GM23248 (cell line): ENCODE data around the gene HSD17B8. TPM values are rescaled to one million over a fixed set of nuclear protein-coding genes. Genes with fewer than 3 reads are reported as not detected.

Experiments used
- DNase-seq: peaks from one replicate; pipeline ENCODE4 v3.0.0-alpha.2; 2015
- H2AFZ ChIP-seq: fragments of 200-600 bp; sonication (generic); 2 replicates; pipeline ENCODE4 v1.6.1; 2016; ENCODE audit warnings: antibody characterized with exemption
- H3F3A ChIP-seq: fragments of 200-600 bp; sonication (generic); 2 replicates; pipeline ENCODE4 v1.6.1; 2016; ENCODE audit warnings: mild to moderate bottlenecking, antibody characterized with exemption, mixed run types; ENCODE audit not compliant: insufficient read depth
- H3K27ac ChIP-seq: fragments of 200-600 bp; sonication (generic); 2 replicates; pipeline ENCODE4 v1.5.1; 2016; ENCODE audit warnings: mild to moderate bottlenecking
- H3K27me3 ChIP-seq: fragments of 200-600 bp; sonication (generic); replicated peaks from 2 replicates; pipeline ENCODE4 v1.6.1; 2016; ENCODE audit warnings: mild to moderate bottlenecking; ENCODE audit not compliant: insufficient read depth
- H3K36me3 ChIP-seq: fragments of 200-600 bp; sonication (generic); 2 replicates; pipeline ENCODE4 v1.6.1; 2016; ENCODE audit warnings: low read depth, mild to moderate bottlenecking
- H3K4me1 ChIP-seq: fragments of 200-600 bp; sonication (generic); 2 replicates; pipeline ENCODE4 v1.6.1; 2016; ENCODE audit warnings: mild to moderate bottlenecking; ENCODE audit not compliant: insufficient read depth
- H3K4me2 ChIP-seq: fragments of 200-600 bp; sonication (generic); one replicate; pipeline ENCODE4 v1.6.1; 2016; ENCODE audit warnings: mild to moderate bottlenecking; ENCODE audit not compliant: unreplicated experiment
- H3K4me3 ChIP-seq: fragments of 200-600 bp; sonication (generic); 2 replicates; pipeline ENCODE4 v1.5.1; 2016; ENCODE audit warnings: mild to moderate bottlenecking
- H3K79me2 ChIP-seq: fragments of 200-600 bp; sonication (generic); 2 replicates; pipeline ENCODE4 v1.6.1; 2016; ENCODE audit warnings: mild to moderate bottlenecking; ENCODE audit not compliant: insufficient read depth
- H3K9ac ChIP-seq: fragments of 200-600 bp; sonication (generic); 2 replicates; pipeline ENCODE4 v1.6.1; 2016; ENCODE audit warnings: mild to moderate bottlenecking
- H3K9me2 ChIP-seq: fragments of 200-600 bp; sonication (generic); 2 replicates; pipeline ENCODE4 v1.6.1; 2016; ENCODE audit warnings: mixed run types, mild to moderate bottlenecking, moderate library complexity; ENCODE audit not compliant: insufficient read depth
- H3K9me3 ChIP-seq: fragments of 200-600 bp; sonication (generic); one replicate; pipeline ENCODE4 v1.6.1; 2017; ENCODE audit warnings: low read depth
- H4K20me1 ChIP-seq: fragments of 200-600 bp; sonication (generic); 2 replicates; pipeline ENCODE4 v1.6.0; 2016; ENCODE audit not compliant: insufficient read depth
- EZH2 ChIP-seq: fragments of 200-600 bp; sonication (generic); IDR thresholded peaks from 2 replicates; pipeline ENCODE4 v1.6.1; 2018; ENCODE audit warnings: antibody characterized with exemption, mild to moderate bottlenecking; ENCODE audit not compliant: insufficient read depth, poor library complexity, severe bottlenecking
- EZH2phosphoT487 ChIP-seq: fragments of 200-600 bp; sonication (generic); IDR thresholded peaks from 2 replicates; pipeline ENCODE4 v1.6.1; 2018; ENCODE audit warnings: antibody characterized with exemption, moderate library complexity, mild to moderate bottlenecking, low read depth; ENCODE audit not compliant: insufficient read depth
- whole genome bisulfite sequencing, 2 experiments: methylation state at CpG; one replicate each; pipeline ENCODE4 v1.1.6; 2015 to 2017; ENCODE audit warnings: low lambda C conversion rate in 2 of 2, low coverage in 1 of 2; ENCODE audit errors: missing lambda C conversion rate in 2 of 2; 5-methylcytosine and 5-hydroxymethylcytosine counted together
- in situ Hi-C: fragments of 300-500 bp; cut with MboI; formaldehyde crosslinking; loops from 2 replicates; pipeline ENCODE4 v1.15.0; 2020
- polyA plus RNA-seq: library from polyadenylated mRNA; unstranded; fragments of >200 nt; fragmentation: Nextera tagmentation; extraction: Ambion mirVana; gene quantifications from 2 replicates; pipeline ENCODE4 v1.2.1, GENCODE V29; 2016
- total RNA-seq: library from RNA; depleted of rRNA; stranded (reverse); fragments of >200 nt; shearing (Covaris generic); gene quantifications from 2 replicates; pipeline ENCODE4 v1.2.3, GENCODE V29; 2014

Gene HSD17B8
- total and polyA plus RNA-seq, 2 experiments from 2014 or later = 3.7 to 5.6 TPM

DNA sequence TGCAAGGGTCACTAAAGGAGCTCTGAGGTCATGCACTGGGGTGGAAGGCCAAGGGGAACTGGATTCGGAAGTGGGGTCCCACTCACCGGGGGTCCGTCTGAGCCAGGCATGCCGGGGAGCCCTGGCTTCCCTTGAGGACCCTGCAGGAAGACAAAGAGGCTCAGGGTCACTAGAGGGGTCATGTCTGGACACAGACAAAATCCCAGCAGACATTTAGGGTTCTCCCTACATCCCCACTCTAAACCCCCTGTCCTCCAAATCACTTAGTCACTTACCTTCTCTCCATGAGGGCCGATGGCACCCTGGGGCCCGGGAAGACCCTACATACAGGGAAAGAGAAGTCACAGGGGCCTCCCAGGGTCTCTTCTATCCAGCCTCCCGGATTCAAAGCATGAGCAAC is 27.5 kb upstream of the HSD17B8 start:
- in situ Hi-C loops = no loop called here
- DNase-seq = no peak
- H3K4me2 ChIP-seq = no peak overlapping the region

DNA sequence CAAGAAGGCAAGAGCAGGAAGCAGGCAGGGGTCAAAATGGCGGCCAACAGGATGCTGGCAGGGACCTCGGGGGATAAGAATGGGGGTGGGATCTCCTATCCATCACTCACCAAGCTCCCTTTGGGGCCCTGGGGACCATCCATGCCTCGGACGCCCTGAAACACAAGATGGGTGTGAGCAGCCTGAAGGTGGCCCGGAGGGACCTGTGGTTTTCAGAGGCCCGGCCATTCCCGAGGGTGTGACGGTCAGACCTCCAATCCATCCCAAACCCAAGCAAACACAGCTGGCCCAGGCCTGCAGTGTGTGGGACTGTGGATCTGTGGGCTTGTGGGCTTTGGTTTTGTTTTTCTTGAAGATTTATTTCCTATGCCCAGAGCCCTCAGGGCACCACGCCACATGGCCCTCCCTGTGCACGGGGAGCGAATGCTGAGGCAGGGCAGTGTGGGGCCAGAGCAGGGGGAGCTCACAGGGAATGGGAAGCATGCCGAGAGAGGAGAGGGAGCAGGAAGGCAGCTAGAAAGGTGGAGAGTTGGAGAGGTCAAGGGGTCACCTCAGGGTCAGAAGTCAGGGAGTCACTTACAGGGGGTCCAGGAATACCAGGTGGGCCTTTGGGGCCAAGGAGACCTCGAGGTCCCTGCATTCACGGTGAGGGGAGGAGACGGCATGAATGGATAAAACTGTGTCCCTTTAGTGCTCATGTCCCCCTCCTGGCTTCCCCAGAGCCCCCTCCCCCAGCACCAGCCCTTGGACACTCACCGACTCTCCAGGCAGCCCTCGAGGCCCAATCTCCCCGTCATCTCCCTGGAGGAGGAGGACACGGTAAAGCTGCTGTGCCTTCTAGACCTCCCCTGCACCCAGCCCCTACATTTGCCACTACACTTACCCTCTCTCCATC is 26.7 kb upstream of the HSD17B8 start:
- Histone ChIP-seq H4K20me1 (no peaks in the 10 kb centered on the region), H3K4me3 (no peak overlapping the region), H3K9me3 (no peaks in the 10 kb centered on the region), H3K9me2 (no peaks in the 10 kb centered on the region), H3K4me1 (no peaks in the 10 kb centered on the region), H3K9ac (no peak overlapping the region), H3K79me2 (no peaks in the 10 kb centered on the region), H3K4me2 (no peak overlapping the region), H3K27me3 (no peaks in the 10 kb centered on the region), H2AFZ (no peak overlapping the region), H3F3A (no peaks in the 10 kb centered on the region), H3K27ac (no peak overlapping the region), H3K36me3 (no peaks in the 10 kb centered on the region)
- in situ Hi-C loops = no loop called here
- no peak for DNase-seq
- 77 to 82% methylated on average over 17 to 19 of the region's 19 CpGs for WGBS, 2 experiments
- TF ChIP-seq EZH2phosphoT487 (no peak), EZH2 (no peak)

More for the DNA sequence above, 27.5 kb upstream of the HSD17B8 start:
- Histone ChIP-seq H3K9me2 (no peaks in the 10 kb centered on the region), H3K27me3 (no peaks in the 10 kb centered on the region), H3K4me3 (no peak overlapping the region), H4K20me1 (no peaks in the 10 kb centered on the region), H3K36me3 (no peaks in the 10 kb centered on the region), H3K4me1 (no peaks in the 10 kb centered on the region), H3K27ac (no peak overlapping the region), H3K79me2 (no peaks in the 10 kb centered on the region), H3K9ac (no peak overlapping the region), H3K9me3 (no peaks in the 10 kb centered on the region), H2AFZ (no peak overlapping the region), H3F3A (no peaks in the 10 kb centered on the region)
- WGBS, 2 experiments = 74% methylated on average over 6 to 7 of the region's 7 CpGs
- TF ChIP-seq EZH2 (no peak), EZH2phosphoT487 (no peak)

DNA sequence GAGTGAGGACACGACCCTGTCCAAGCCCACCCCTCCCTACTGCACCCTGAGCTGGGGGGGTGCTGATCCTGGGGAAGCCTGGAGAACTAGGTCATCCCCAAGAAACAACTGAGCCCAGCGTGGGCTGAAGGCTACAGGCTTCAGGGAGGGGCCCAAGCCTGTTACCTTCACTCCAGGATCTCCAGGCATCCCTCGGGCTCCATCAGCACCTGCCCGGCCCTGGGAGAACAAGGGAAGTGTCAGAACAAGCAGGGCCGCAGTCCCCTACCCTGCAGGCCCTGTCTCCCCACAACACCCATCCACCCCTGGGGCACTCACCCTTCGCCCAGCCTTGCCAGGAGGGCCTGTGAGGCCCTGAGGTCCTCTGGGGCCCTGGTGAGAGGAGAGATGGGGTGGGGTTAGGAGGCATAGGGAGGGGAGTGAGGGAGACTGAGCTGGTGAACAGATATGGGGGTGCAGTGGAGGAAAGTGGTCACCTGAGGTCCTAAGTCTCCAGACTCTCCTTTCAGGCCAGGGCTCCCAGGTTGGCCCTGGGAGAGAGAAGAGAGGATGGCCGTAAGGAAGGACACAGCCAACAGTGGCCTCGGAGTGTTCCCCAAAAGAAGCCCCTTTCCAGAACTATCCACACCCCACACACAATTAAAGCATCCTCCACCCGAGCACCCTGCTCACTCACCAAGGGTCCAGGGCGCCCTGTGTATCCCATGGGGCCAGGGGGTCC is 25.5 kb upstream of the HSD17B8 start:
- H3K9me3 ChIP-seq = no peaks in the 10 kb centered on the region
- H3K36me3 ChIP-seq = no peaks in the 10 kb centered on the region
- DNase-seq = no peak
- no peaks in the 10 kb centered on the region for H3F3A ChIP-seq
- no peaks in the 10 kb centered on the region for H3K27me3 ChIP-seq
- no peak overlapping the region for H2AFZ ChIP-seq
- no peak overlapping the region for H3K27ac ChIP-seq
- no peak overlapping the region for H3K9ac ChIP-seq
- H3K4me1 ChIP-seq = no peaks in the 10 kb centered on the region
- WGBS, 2 experiments = 72 to 73% methylated on average over 10 of the region's 10 CpGs
- TF ChIP-seq EZH2phosphoT487 = no peak
- TF ChIP-seq EZH2 = no peak
- H3K9me2 ChIP-seq = no peaks in the 10 kb centered on the region
- no peaks in the 10 kb centered on the region for H4K20me1 ChIP-seq
- no peaks in the 10 kb centered on the region for H3K79me2 ChIP-seq
- H3K4me2 ChIP-seq = no peak overlapping the region
- H3K4me3 ChIP-seq = no peak overlapping the region
- in situ Hi-C loops = no loop called here

DNA sequence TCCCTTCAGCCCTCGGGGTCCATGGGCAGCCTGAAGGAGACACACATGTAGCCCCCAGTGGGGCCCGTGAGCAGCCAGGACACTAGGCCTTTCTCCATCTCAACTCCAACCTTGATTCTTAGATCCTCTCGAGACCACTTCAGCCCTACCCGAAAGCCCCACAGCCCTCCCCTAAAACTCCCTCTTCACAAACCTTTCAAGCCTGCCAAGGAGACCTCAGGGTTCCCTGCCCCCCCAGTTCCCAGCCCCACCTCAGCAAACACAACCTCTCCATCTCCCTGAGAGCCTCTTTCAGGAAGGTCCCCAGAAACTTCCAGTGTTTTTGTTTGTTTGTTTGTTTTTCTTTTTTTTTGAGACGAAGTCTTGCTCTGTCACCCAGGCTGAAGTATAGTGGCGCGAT is 23.3 kb upstream of the HSD17B8 start:
- no peaks in the 10 kb centered on the region for H3F3A ChIP-seq
- H3K9ac ChIP-seq = no peak overlapping the region
- no peak overlapping the region for H3K4me3 ChIP-seq
- no peaks in the 10 kb centered on the region for H3K9me3 ChIP-seq
- WGBS, 2 experiments = 63 to 70% methylated on average over 6 to 7 of the region's 7 CpGs
- H2AFZ ChIP-seq = no peak overlapping the region
- no peaks in the 10 kb centered on the region for H4K20me1 ChIP-seq
- no peaks in the 10 kb centered on the region for H3K27me3 ChIP-seq
- no peaks in the 10 kb centered on the region for H3K36me3 ChIP-seq
- H3K27ac ChIP-seq = no peak overlapping the region
- no peaks in the 10 kb centered on the region for H3K9me2 ChIP-seq
- TF ChIP-seq EZH2phosphoT487 (no peak), EZH2 (no peak)
- H3K4me2 ChIP-seq = no peak overlapping the region
- H3K79me2 ChIP-seq = no peaks in the 10 kb centered on the region
- H3K4me1 ChIP-seq = no peaks in the 10 kb centered on the region
- in situ Hi-C loops = no loop called here
- DNase-seq = no peak
